ENCODE results near the gene FOXJ2. TPM values are rescaled to one million over a fixed set of nuclear protein-coding genes. Genes with fewer than 3 reads are reported as not detected.

FOXJ2 gene
- total RNA-seq, 1 experiment from 2014 or later, result 5.5 TPM

- Histone ChIP-seq H3K9me3 (ENCODE audit: control insufficient read depth, low read depth, low read length) (no peaks in the 10 kb centered on the region), H3K79me2 (ENCODE audit: insufficient read depth, low read length) (no peaks in the 10 kb centered on the region; the same call in 1 of the 2 replicates), H4K91ac (ENCODE audit: insufficient read length, low read depth, low read length) (no peak overlapping the region), H3K9ac (ENCODE audit: extremely low read depth, insufficient read length, low read length) (no peak overlapping the region), H3K27ac (ENCODE audit: insufficient read length, low read depth, low read length) (no peak overlapping the region), H3K79me1 (ENCODE audit: insufficient read depth, low read depth, low read length, poor library complexity, severe bottlenecking) (no peaks in the 10 kb centered on the region), H4K8ac (replicated peaks; ENCODE audit: insufficient read length, low read depth, low read length) (no peak overlapping the region), H3K23me2 (ENCODE audit: insufficient read length, low read depth, low read length, poor library complexity, severe bottlenecking) (peaks cover 14% of the 10 kb centered on the region), H3K4me2 (ENCODE audit: insufficient read depth, insufficient read length, low read length) (peak overlapping the region; percentile 71), H2AFZ (ENCODE audit: low read length) (no peak overlapping the region), H3T11ph (ENCODE audit: low read length) (no peak overlapping the region), H3K23ac (ENCODE audit: insufficient read length, low read depth, low read length) (no peak overlapping the region), H2BK15ac (ENCODE audit: low read depth, low read length) (no peak overlapping the region), H4K20me1 (ENCODE audit: control insufficient read depth, insufficient read depth, insufficient read length) (no peaks in the 10 kb centered on the region), H3K14ac (ENCODE audit: insufficient read depth, low read length) (no peak overlapping the region), H3K4ac (ENCODE audit: low read depth, low read length) (no peak overlapping the region), H2AK5ac (ENCODE audit: insufficient read length, low read length) (no peak overlapping the region), H3K56ac (ENCODE audit: insufficient read length, low read depth, low read length) (no peak overlapping the region), H2BK5ac (ENCODE audit: insufficient read length, low read length) (no peak overlapping the region), H2BK120ac (ENCODE audit: low read depth, low read length, poor library complexity, severe bottlenecking) (no peak overlapping the region), H3K27me3 (ENCODE audit: insufficient read depth, low read length) (no peaks in the 10 kb centered on the region), H3K4me1 (ENCODE audit: insufficient read depth, low read length) (peaks cover 29% of the 10 kb centered on the region; the same call in 1 of the 2 replicates), H3K18ac (ENCODE audit: insufficient read length, low read depth, low read length) (no peak overlapping the region), H2BK12ac (ENCODE audit: insufficient read length, low read depth, low read length) (no peak overlapping the region), H4K5ac (ENCODE audit: insufficient read length, low read depth, low read length) (no peak overlapping the region), H2BK20ac (ENCODE audit: low read depth, low read length, poor library complexity, severe bottlenecking) (no peak overlapping the region)
- Mint-ChIP-seq H3K36me3 (ENCODE audit: insufficient read depth in 1 of 3, low read depth in 3 of 3) (peaks cover 0 to 1% (median 1%) of the 10 kb centered on the region in 3 experiments; a peak in 2 of 7 replicates), H3K4me1 (peaks cover 59 to 67% of the 10 kb centered on the region in 2 experiments), H3K27ac (no peak overlapping the region; a peak in 1 of 7 replicates), H3K4me3 (peak overlapping the region in 1 of 2 experiments; percentile 91; a peak in 2 of 5 replicates), H3K27me3 (ENCODE audit: low read depth) (peaks cover 8% of the 10 kb centered on the region), H3K9me3 (no peaks in the 10 kb centered on the region)
- no peak for DNase-seq
- no peak for TF ChIP-seq CTCF (conservative IDR thresholded peaks at IDR 0.05)
These were observed 2.3 kb downstream of the FOXJ2 start for GRCh38 chr12:8034802-8035201.

All from H9 (cell line).